ENCODE results near the gene AKR7A3. TPM values are rescaled to one million over a fixed set of nuclear protein-coding genes. Genes with fewer than 3 reads are reported as not detected.
"Not testable (repeated sequence)": the region's sequence is repeated elsewhere in the genome, so short reads cannot be mapped to it uniquely, and the experiment has no call there.

Gene AKR7A3
- total RNA-seq, 1 donor from 2014 or later: 1.3 TPM

DNA sequence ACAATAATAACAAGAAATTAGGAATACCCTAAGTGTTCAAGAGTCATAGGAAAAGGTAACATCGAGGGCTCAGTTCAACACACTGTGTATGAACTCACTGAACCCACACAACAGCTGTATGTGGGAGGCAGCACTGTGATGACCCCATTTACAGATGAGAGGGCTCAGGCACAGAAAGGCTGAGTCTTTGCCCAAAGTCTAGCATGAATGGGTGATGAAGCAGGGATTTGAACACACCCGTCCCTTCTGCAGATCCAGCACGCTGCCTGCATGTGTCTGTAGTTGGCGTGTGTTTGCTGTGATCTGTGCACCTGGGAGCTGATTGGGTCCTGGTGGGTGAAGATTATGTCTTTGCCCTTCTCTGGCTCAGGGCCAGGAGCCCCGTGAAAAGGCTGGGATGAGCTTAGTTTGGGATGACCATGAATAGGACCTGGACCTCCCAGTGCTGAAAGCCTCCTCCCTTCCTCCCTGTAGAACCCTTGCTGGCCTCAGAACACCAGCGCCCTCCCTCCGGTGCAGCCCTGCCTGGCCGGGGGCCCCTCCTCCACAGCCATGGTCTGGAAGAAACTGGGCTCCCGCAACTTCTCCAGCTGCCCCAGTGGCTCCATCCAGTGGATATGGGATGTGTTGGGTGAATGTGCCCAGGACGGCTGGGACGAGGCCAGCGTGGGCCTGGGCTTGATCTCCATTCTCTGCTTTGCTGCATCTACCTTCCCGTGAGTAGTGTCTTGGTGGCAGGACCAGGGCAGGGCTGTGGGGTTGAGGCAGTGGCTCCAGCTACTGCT lies 28.7 kb upstream of the AKR7A3 start:
- no peak for DNase-seq

DNA sequence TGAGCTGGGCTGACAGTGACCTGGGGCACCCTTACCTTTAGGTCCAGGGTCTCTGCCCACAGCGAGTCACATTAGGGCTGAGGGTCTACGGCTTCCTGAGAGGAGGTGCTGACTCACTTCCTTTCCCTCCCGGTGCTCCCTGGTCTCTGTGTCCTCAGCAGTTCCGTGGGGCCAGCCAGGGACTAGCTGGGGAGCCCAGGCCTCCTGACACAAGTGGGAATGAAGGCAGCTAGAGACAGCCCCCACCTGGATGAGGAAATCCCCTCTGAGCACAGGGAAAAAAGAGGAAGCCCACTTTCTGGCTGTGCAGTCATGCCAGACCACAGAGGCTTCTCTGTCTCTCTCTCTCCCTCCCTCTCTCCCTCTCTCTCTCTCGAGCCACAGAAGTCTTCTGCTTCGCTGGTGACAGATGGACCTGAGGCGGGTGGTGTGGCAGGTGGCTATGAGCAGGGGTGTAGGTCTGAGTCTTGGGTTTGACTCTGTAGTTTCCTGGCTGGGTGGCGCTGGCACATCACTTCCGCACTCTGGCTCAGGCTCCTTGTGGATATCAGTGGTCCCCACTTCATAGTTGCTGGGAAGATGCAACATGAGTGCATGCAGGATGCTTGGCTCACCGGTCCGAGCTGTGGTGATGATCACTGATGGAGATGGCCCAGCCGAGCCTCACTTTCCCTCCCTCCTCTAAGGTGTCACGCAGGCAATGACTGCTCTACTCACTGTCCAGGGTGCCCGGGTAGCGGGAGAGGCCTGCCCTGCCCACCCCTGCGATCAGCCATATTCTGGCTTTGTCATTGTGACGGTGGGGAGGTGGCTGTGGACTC lies 27.0 kb upstream of the AKR7A3 start:
- no peak for DNase-seq

DNA sequence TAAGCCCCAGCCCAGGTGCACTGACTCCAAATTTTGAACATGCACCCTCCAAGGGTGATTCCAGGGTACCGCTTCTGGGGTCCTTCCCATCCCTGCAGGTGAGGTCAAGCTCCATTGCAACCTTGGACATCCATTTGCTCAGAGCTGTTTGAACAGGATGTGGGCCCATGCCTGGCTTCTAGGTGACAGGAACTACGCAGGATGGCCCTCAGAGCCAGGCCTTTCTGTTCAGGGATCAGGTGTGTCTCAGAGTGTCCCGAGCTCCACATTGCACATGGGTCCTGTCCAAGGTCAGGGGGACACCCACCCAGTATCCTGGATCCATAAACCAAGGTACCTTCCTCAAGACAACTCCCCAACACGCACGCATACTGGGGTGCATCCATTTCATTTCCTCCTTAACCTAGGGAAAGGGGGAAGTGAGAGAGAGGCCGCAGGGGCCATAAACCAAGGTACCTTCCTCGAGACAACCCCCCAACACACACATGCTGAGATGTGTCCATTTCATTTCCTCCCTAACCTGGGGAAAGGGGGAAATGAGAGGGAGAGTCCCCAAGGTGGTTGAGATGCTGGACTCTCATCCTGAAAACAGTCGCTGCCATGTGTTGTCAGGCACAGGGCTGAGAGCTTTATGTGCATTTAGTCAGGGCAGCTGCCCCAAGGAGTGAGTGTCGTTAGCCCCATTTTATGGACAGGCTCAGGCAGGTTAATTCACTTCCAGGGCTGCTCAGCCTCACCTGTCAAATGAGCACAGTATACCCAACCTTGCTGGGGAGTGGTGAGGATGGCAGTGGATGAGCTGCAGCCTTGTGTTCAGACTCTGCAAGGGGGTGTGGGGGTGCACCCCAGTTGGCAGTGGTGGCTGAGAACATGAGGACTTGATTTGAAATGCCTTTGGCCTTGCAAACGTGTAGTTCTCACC lies 25.7 kb upstream of the AKR7A3 start:
- no peak for DNase-seq

DNA sequence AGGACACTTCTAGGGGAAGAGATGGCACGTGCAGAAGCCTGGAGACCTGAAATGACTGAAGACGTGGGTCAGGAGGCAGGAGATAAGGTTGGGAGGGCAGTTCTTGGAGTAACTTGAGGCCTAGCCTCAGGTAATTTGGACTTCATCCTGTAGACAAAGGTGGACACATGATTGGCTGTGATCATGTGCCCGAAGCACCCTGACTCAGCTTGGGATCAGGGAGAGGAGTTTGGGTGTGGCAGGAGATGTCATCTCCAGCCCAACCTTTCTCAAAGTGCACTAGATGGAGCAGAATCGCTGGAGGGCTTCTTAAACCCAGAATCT lies 25.0 kb upstream of the AKR7A3 start:
- no peak for DNase-seq

DNA sequence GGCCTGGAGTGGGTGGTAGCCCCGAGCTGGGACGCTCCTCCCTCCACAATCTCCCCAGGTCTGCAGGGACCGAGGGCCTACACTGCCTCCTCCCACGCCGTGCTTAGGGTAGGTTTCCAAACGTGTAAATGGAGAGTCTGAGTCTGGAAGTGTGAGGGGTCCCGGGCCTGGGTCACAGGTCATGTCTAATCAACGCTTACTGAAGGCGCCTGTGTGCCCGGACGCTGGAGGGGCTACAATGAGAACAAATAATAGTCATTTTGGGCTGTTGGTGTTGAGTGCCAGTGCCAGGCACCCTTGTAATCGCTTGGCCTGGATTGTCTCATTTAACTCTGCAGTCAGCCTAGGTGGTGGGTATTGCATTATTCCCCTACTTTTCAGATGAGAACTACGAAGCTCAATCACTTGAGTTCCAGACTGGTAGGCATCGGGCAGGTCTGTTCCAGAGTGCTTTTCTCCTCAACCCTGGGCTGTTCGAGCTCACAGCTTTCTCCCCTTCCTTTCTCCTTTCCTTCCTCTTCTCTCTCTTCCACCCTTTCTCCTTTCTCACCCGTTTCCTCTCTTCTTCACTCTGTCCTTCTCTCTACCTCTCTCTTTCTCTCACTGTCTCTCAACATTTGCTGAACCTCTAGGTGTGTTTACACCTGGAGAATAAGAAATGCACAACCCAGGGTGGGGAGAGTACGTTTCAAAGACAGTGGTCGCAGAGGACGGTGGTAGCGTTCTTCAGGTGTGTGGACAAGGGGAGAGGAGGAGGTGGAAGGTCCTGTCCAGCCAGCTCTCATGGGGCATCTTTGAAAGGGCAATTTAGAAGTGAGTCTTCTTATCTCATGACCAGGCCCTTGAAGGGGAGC lies 24.4 kb upstream of the AKR7A3 start:
- no peak for DNase-seq

DNA sequence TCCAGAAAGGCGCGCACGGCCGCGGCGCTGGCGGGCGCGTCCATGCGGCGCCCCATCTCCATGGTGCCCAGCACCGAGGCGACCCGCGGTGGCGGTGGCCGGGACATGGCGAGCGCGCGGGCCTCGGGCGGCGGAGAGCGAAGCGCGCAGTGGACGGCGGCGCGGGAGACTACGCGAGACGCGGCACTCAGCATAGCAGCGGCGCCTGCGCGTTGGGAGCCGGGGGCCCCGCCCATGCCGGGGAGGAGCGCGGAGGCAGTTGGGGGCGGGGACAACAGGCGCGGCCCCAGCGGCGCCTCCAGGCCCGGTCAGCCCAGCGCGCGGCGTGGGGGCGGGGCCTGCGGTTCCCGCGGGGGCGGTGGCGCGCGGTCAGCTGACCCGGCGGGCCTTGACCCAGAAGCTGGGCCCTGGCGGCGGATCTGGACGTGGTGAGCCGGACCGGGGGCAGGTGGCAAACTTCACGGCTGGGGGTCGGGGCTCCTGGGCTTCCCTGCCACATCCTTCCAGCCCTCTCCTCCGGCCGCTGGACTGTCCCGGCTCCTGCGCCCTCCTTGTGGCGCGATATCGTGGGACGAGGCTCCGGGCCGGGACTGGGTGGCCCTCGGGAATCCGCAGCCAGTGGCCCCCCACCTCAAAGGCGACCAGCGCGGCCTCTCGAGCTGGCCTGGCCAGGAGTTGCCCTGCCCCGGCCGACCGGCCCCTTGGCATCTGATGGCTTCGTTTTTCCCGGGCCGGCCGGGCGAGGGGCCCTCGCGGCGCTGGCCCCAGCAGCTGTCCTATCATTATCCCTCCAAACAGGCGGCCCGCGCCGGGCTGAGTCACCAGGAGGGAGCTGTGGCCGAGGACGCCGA lies 23.6 kb upstream of the AKR7A3 start, which contains the start of the genes AKR7A2 and SLC66A1:
AKR7A2 (minus strand) TSS at position 214 of the 851 bp plus-strand sequence; CDS start at position 194, 20 bp downstream.
SLC66A1 (plus strand) TSS at position 396 of the 851 bp plus-strand sequence. CDS start 5,352 bp downstream, outside the sequence.
- DNase-seq: peak; percentile 97

DNA sequence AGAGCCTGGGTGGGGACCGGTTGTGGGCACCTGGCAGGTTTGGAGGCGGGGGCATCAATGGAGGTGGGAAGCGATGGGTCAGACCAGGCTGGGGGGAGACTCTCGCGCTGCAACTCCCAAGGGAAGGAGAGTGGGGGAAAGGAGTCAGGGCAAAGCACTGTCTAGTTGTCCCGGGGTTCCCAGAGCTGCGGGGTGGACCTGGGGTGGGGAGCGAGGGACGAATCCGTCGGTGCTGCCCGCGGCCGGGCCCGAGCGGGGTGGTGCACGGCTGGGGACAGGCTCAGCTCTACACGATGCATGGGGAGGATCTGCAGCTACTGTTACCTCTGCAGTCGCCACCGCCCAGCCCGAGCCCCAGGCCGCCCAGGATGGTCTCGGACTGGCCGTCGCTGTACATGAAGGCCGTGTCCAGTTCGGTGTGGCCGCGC lies 22.9 kb upstream of the AKR7A3 start:
- no peak for DNase-seq

DNA sequence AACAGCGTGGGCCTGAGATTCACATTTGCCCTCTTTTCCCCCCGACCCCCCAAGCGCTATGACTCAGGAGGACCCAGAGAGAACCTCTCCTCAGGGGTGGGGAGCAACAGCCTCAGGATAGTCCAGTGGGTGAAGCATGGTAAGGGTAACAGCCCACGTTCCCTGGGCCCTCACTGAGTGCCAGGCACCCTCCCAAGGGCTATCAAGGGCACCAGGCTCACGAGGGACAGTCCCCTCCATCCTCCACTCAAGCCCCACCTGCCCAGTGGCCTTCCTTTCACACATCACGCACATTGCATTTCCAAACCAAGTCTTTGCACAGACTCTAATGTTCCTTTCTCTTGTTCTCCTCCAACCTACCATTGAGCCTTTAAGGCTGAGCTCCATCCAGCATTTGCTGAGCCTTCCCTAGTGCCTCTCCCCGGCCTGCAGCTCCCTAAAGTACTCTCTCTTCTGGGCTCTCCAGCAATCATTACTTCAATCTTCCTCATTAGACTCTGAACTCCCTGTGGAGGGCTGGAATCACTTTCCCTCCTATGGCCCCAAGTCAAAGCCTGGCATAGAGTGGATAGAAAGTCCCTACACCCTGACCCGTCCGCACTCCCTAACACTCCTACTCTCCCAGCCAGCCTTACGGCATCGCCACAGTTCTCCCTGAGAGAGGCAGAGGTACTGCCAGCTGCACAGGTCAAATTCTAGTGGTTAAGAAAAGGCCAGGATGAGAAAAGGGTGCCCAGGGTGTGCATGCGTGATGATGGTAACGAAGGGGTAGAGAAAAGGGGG lies 22.3 kb upstream of the AKR7A3 start:
- no peak for DNase-seq

DNA sequence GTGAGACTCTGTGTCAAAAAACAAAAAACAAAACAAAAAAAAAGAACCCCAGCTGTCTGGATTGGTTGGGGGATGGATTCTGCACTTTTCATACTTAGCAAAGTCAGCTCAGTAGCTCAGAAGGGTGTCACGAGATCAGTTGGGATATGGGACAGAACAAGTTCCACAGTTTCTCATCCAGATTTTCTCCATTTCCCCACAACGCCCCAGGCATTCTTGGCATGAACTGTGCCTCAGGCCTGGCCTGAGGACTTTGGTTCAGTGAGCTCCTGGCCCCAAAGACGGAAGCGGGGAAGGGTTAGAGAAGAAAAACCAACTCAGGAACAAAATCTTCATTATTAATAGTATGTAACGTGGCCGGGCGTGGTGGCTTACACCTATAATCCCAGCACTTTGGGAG lies 21.5 kb upstream of the AKR7A3 start:
- DNase-seq: no peak

DNA sequence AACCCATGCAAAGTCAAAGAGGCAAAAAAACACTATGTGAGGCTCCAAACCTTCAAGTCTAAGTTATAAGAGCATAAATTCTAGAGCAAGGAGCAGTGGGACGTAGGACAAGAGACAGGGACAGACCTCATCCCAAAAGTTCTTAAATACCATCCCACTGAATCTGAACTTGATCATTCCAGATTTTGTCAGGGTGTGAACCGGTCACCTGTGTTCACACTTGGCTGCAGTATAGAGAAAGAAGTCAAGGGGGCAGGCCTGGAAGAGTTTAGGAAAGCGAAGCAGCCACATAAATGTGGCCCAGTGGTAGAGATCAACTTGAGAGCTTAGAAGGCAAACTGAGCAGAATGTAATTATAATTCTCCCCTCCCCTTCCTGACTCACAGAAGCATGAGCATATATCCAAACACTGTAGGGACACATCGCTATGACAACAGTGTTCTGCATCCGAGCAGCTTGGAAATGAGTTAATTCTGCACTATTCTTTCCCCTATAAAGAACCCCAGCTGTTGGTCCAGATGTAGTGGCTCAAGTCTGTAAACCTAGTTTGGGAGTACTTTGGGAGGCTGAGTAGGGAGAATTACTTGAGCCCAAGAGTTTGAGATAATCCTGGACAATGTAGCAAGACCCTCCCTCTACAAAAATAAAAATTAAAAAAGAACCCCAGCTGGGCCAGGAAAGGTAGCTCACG lies 20.7 kb upstream of the AKR7A3 start:
- peak; percentile 37 for DNase-seq

DNA sequence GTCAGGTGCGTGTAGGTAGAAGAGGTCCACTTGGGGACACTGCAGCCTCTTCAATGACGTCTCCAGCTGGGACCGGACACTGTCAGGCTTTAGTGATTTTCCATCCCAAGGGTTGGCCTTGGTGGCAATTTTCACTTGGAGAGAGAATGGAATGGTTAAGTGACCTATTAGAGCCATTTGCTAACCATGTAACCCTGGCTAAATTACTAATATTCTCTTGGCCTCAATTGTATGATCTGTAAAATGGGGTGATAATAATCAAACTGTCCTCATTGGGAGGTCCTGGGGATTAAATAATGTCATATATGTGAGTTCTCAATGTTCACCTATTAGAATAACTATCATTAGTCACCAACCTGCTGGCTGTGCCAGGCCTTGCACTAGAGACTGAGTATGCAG lies 19.9 kb upstream of the AKR7A3 start:
- no peak for DNase-seq

DNA sequence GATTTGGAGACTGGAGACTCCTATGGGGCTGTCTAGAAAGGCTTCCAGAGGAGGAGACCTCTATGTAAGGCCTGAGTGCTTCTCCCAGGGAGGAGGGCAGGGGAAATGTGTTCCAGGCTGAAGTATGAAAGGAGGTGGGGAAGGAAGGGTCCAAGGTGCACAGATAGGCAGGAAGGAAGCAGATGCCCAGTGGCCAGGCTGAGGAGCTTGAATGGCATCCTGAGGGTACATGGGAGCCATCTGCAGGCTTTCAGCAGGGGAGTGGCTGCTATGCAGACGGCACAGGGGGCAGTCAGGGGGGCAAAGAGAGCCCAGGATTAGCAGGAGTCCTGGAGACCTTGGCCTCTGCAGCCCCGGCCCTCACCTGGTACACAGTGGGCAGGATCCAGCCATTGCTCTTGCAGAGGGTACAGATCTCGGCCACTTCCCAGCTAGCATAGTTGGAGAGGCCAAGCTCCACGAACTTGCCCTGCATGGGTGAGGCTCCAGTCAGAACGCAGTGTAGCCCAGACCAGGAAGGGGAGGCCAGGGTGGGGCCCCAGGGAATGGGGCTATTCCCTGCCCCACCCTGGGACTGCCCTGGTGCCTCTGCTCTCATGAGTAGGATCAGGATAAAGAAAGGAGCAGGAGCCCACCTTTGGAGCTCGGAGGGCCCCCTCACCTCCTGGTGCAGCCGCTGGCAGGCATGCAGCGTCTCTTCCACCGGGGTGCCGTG lies 19.4 kb upstream of the AKR7A3 start:
- no peak for DNase-seq

DNA sequence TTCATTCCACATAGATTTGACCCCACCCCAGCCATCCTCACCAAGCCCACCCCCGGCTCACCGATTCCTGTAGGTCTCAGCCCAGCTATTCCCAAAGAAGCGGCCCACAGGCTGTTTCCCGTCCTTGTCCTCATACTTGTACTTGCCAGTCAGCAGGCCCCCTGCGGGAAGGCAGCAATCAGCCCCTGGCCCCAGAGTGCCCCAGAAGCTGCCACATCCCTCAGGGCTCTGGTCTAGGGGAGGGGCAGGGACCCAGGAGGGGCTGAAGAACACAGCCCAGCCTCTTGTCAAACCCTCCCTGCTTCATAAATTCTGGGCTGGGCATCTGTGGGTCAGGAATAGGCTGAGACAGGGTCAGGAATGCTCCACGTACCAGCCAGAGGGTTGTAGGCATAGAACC lies 18.4 kb upstream of the AKR7A3 start:
- DNase-seq: no peak

DNA sequence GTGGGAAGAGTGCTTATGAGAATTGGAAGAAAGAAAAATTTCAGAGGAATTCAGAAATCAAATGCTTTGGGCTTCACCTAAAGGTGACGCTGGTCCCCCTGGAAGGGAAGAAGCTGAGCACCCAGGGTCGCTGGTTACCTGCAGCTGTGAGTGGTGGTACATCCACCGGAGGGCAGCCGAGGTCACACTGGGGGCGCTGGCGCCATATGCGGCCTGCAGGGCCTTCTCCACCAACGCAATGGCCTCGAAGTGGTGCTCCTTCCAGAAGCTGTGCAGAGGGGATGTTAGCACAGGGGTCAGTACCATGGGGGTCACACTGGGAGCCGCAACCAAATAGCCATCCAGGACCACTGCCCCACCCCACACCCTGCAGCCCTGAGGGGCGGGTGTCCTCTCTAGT lies 17.3 kb upstream of the AKR7A3 start:
- DNase-seq: no peak

DNA sequence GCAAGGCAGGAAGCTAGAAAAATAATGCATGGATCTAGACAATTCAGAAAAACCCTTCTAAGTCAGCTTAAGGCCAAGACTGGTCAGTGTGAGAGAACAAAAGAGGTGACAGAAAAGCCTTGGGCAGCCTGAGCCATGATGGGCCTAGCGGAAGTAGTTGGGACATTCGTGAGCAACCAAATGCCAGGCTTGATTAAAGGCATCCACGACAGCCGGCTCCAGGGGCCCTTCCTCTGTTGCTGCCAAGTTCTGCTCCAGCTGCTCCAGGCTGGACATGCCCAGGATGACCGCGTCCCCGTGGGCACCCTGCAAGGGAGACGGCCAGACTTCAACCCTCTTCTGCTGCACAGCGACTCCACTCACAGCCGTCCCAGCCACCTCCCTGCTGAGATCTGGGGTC lies 15.5 kb upstream of the AKR7A3 start:
- DNase-seq: not testable (repeated sequence)

DNA sequence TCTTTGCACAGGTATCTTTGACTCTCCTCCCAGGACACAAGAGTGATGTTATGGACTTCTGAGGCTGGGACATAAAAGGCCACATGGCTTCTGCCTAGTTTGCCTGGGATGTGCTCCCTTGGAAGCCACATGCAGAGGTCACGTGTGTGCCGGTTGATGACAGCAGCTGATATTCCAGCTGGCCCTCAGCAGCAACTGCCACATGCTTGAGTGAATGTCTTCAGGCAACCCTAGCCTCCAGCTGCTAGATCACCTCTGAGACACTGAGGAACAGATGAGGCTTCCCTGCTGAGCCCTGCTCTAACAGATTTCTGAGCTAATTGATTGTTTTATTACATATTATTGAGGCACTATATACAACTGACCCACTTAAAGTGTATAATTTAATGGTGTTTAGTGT lies 11.6 kb upstream of the AKR7A3 start:
- no peak for DNase-seq

DNA sequence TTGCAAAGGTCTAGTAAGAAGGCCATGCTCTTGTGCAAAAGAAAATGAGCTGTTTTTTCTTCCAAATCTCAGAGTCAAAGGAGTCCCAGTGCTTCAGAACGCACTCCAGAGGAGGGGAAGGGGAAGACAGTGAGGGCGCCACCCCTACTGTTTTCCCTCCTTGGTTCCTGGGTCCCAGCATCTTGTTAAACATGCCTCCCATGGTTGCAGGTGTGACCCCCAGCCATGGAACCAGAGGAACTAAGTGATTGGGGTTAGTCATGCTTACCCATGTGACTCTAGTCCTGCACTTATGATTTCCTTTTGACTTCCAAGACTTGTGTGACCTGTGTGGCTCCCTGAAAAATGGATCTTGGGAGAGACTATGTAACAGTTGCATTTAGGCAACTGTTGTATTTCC lies 6.1 kb upstream of the AKR7A3 start:
- DNase-seq: no peak

DNA sequence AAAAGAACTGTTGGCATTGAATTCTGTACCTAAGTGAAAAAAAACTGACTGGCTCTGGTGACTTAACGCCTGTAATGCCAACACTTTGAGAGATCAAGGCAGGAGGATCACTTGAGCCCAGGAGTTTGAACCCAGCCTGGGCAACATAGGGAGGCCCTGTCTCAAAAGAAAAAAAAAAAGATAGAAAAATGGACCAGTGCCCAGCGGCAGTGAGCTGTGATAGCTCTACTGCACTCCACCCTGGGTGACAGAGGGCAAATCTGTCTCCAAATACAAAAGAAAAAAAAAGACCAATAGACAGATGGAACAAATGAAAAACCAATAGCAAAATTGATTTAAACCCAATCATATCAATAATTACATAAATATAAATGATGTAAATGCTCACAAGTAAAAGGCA lies 674 bp upstream of the AKR7A3 start:
- no peak for DNase-seq
